Left lung (tissue), 10 donors: Measurements from ENCODE around the gene DYRK1A. TPM values are rescaled to one million over a fixed set of nuclear protein-coding genes. Genes with fewer than 3 reads are reported as not detected.

ENCODE experiments used
- ATAC-seq: fragments of 200-7000 bp; cut with Tn5 transposase; one replicate; pipeline ENCODE4 v1.9.1; 2020; ENCODE audit warnings: moderate library complexity
- DNase-seq, 4 donors: peaks; one replicate each; pipeline ENCODE4 v3.0.0-alpha.2; 2013 to 2020
- H3K27ac ChIP-seq, 2 donors: fragments of 200-600 bp; sonication (generic) in 1 of 2; one replicate each; pipeline versions ENCODE4 v1.5.0 to v1.8.0; 2020 to 2021
- H3K27me3 ChIP-seq, 2 donors: fragments of 200-600 bp; sonication (generic) in 1 of 2; one replicate each; pipeline versions ENCODE4 v1.5.0 to v1.8.0; 2020 to 2021
- H3K36me3 ChIP-seq, 2 donors: fragments of 200-600 bp; sonication (generic) in 1 of 2; one replicate each; pipeline versions ENCODE4 v1.5.0 to v1.8.0; 2020 to 2021
- H3K4me1 ChIP-seq, 2 donors: fragments of 200-600 bp; one replicate each; pipeline ENCODE4 v1.8.0; 2021
- H3K4me3 ChIP-seq, 2 donors: fragments of 200-600 bp; sonication (generic) in 1 of 2; one replicate each; pipeline versions ENCODE4 v1.5.0 to v1.8.0; 2020 to 2021; ENCODE audit warnings: mild to moderate bottlenecking in 1 of 2
- H3K9me3 ChIP-seq, 2 donors: fragments of 200-600 bp; sonication (generic) in 1 of 2; one replicate each; pipeline versions ENCODE4 v1.5.0 to v1.8.0; 2020 to 2021
- CTCF ChIP-seq, 2 donors: fragments of 200-600 bp; sonication (generic) in 1 of 2; IDR thresholded peaks; one replicate each; pipeline versions ENCODE4 v1.5.0 to v1.8.0; 2021; ENCODE audit warnings: antibody characterized with exemption in 2 of 2
- intact Hi-C, 2 donors: fragments of 100-400 bp; cut with DNase I; formaldehyde crosslinking; loops; one replicate each; pipeline versions ENCODE4 v1.11.2 to v1.14.2; 2022
- polyA plus RNA-seq, 6 donors: library from polyadenylated mRNA; unstranded; fragments of 120-200 nt; gene quantifications; one replicate each; pipeline ENCODE4 v1.2.1, GENCODE V29; 2013; ENCODE audit not compliant: insufficient read length in 6 of 6
- total RNA-seq, 2 donors: library from RNA; stranded (reverse); fragmentation: NEBNext Ultra II Directional; extraction: Animal tissue kit (Norgen Biotek cat#: 25700); gene quantifications; one replicate each; pipeline ENCODE4 v1.2.1, GENCODE V29; 2021
- donor health status: DM: no; HTN: yes; CAD: no.
- donor health status: DM: no; HTN: no; CAD: no.

Gene DYRK1A
- total and polyA plus RNA-seq, 8 donors = 57.0 to 69.9 (median 65.8) TPM

- Histone ChIP-seq H3K27me3 (no peaks in the 10 kb centered on the region), H3K9me3 (no peaks in the 10 kb centered on the region), H3K4me1 (no peaks in the 10 kb centered on the region), H3K4me3 (no peak overlapping the region), H3K36me3 (peaks cover 5 to 40% of the 10 kb centered on the region in 2 donors), H3K27ac (no peak overlapping the region)
- no peak for DNase-seq
- intact Hi-C loops = no loop called here
- no peak for ATAC-seq
- TF ChIP-seq CTCF (IDR thresholded peaks at IDR 0.05) = no peak
Observed at GRCh38 chr21:37502947-37503346, 136.4 kb downstream of the DYRK1A start.

GRCh38 chr21:37503848-37504467, 137.4 kb downstream of the DYRK1A start:
- Histone ChIP-seq H3K27ac (no peak overlapping the region), H3K27me3 (no peaks in the 10 kb centered on the region), H3K4me3 (no peak overlapping the region), H3K9me3 (no peaks in the 10 kb centered on the region), H3K36me3 (peaks cover 5 to 50% of the 10 kb centered on the region in 2 donors), H3K4me1 (no peaks in the 10 kb centered on the region)
- ATAC-seq (no peak), DNase-seq (no peak)
- TF ChIP-seq CTCF (IDR thresholded peaks at IDR 0.05) = no peak
- intact Hi-C loops = no loop called here

GRCh38 chr21:37505963-37506362, 139.4 kb downstream of the DYRK1A start:
- ATAC-seq = no peak
- H3K4me1 ChIP-seq = no peaks in the 10 kb centered on the region
- no peak overlapping the region for H3K27ac ChIP-seq
- TF ChIP-seq CTCF (IDR thresholded peaks at IDR 0.05) = no peak
- intact Hi-C loops = no loop called here
- no peaks in the 10 kb centered on the region for H3K9me3 ChIP-seq
- DNase-seq = no peak
- no peak overlapping the region for H3K4me3 ChIP-seq
- peaks cover 5 to 64% of the 10 kb centered on the region in 2 donors for H3K36me3 ChIP-seq
- no peaks in the 10 kb centered on the region for H3K27me3 ChIP-seq

GRCh38 chr21:37507716-37508115, 141.1 kb downstream of the DYRK1A start:
- H3K36me3 ChIP-seq = peaks cover 5 to 81% of the 10 kb centered on the region in 2 donors
- no peaks in the 10 kb centered on the region for H3K9me3 ChIP-seq
- TF ChIP-seq CTCF (IDR thresholded peaks at IDR 0.05) = no peak
- H3K4me1 ChIP-seq = no peaks in the 10 kb centered on the region
- H3K27ac ChIP-seq = no peak overlapping the region
- no peak overlapping the region for H3K4me3 ChIP-seq
- no peak for DNase-seq
- no peak for ATAC-seq
- intact Hi-C loops = no loop called here
- no peaks in the 10 kb centered on the region for H3K27me3 ChIP-seq

- DNase-seq (no peak), ATAC-seq (no peak)
- Histone ChIP-seq H3K36me3 (peaks cover 5 to 88% of the 10 kb centered on the region in 2 donors), H3K4me1 (no peaks in the 10 kb centered on the region), H3K27me3 (no peaks in the 10 kb centered on the region), H3K27ac (no peak overlapping the region), H3K9me3 (no peaks in the 10 kb centered on the region), H3K4me3 (no peak overlapping the region)
- intact Hi-C loops = no loop called here
- no peak for TF ChIP-seq CTCF (IDR thresholded peaks at IDR 0.05)
Observed at GRCh38 chr21:37508341-37508740, 141.8 kb downstream of the DYRK1A start.
